ENCODE measurements around the gene RAB3GAP1.

DNA sequence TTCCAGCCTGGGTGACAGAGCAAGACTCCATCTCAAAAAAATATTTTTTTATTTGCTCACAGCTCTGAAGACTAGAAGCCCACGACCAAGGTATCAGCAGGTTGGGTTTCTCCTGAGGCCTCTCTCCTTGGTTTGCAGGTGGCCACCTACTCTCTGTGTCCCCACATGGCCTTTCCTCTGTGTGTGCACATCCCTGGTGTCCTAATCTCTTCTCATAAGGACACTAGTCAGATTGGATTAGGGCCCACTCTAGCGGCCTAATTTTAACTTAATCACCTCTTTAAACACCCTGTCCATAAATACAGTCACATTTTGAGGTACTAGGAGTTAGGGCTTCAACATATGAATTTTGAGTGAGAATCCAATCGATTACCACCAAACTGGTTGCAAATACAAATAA, 2.0 kb upstream of the RAB3GAP1 start:
- TF ChIP-seq MAX (IDR thresholded peaks at IDR 0.05; ENCODE audit: low read depth, low read length) = no peak
- TF ChIP-seq, protein P1, sequence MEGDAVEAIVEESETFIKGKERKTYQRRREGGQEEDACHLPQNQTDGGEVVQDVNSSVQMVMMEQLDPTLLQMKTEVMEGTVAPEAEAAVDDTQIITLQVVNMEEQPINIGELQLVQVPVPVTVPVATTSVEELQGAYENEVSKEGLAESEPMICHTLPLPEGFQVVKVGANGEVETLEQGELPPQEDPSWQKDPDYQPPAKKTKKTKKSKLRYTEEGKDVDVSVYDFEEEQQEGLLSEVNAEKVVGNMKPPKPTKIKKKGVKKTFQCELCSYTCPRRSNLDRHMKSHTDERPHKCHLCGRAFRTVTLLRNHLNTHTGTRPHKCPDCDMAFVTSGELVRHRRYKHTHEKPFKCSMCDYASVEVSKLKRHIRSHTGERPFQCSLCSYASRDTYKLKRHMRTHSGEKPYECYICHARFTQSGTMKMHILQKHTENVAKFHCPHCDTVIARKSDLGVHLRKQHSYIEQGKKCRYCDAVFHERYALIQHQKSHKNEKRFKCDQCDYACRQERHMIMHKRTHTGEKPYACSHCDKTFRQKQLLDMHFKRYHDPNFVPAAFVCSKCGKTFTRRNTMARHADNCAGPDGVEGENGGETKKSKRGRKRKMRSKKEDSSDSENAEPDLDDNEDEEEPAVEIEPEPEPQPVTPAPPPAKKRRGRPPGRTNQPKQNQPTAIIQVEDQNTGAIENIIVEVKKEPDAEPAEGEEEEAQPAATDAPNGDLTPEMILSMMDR (IDR thresholded peaks at IDR 0.05; ENCODE audit: low read depth, low read length) = no peak

All from NB4 (cell line).